HG02870 (cell line): Measurements from ENCODE around the gene WDR73.
"Not testable (repeated sequence)": the region's sequence is repeated elsewhere in the genome, so short reads cannot be mapped to it uniquely, and the experiment has no call there.

Experiments
- ATAC-seq: cut with Tn5 transposase; IDR thresholded peaks from one replicate; pipeline ENCODE4 v1.9.1; 2021; ENCODE audit warnings: mild to moderate bottlenecking, moderate library complexity; ENCODE audit not compliant: unreplicated experiment

The WDR73 gene

GRCh38 chr15:84658080-84658787 lies 4.2 kb upstream of the WDR73 start, which contains the start of gene NMB:
Gene NMB (minus strand): TSS chr15:84658199. CDS start chr15:84658152, 47 bp downstream.
- ATAC-seq = peak; percentile 43

- ATAC-seq = no peak
Observed at GRCh38 chr15:84657748-84658079, 3.6 kb upstream of the WDR73 start.

GRCh38 chr15:84656972-84657371 lies 2.9 kb upstream of the WDR73 start:
- ATAC-seq = no peak

GRCh38 chr15:84654689-84655453 lies 788 bp upstream of the WDR73 start:
- no peak for ATAC-seq

GRCh38 chr15:84653584-84653909 lies 536 bp downstream of the WDR73 start:
- no peak for ATAC-seq

GRCh38 chr15:84649706-84650105 lies 4.4 kb downstream of the WDR73 start:
- no peak for ATAC-seq

- no peak for ATAC-seq
Observed at GRCh38 chr15:84648539-84648938, 5.5 kb downstream of the WDR73 start.

GRCh38 chr15:84647726-84648125 lies 6.4 kb downstream of the WDR73 start:
- ATAC-seq = no peak

GRCh38 chr15:84645997-84646396 lies 8.1 kb downstream of the WDR73 start:
- no peak for ATAC-seq

- no peak for ATAC-seq
Observed at GRCh38 chr15:84645496-84645895, 8.6 kb downstream of the WDR73 start.

- no peak for ATAC-seq
Observed at GRCh38 chr15:84643838-84644237, 10.2 kb downstream of the WDR73 start.

- not testable (repeated sequence) for ATAC-seq
Observed at GRCh38 chr15:84642640-84643039, 11.4 kb downstream of the WDR73 start.

GRCh38 chr15:84641871-84642270 lies 12.2 kb downstream of the WDR73 start:
- ATAC-seq = not testable (repeated sequence)

- no peak for ATAC-seq
Observed at GRCh38 chr15:84638103-84638502, 16.0 kb downstream of the WDR73 start.

GRCh38 chr15:84634228-84634837 lies 19.8 kb downstream of the WDR73 start:
- ATAC-seq = no peak

GRCh38 chr15:84633311-84634227 lies 20.5 kb downstream of the WDR73 start:
- ATAC-seq = peak; percentile 32

- ATAC-seq = no peak
Observed at GRCh38 chr15:84631706-84632272, 22.3 kb downstream of the WDR73 start.

GRCh38 chr15:84629033-84629432 lies 25.1 kb downstream of the WDR73 start:
- no peak for ATAC-seq

GRCh38 chr15:84625123-84625522 lies 29.0 kb downstream of the WDR73 start:
- ATAC-seq = no peak

GRCh38 chr15:84624359-84624758 lies 29.7 kb downstream of the WDR73 start:
- ATAC-seq = no peak
